Gastrocnemius medialis (tissue), 4 donors: ENCODE data around the gene RNASEH2B.

Experiments used
- POLR2A ChIP-seq, 2 donors: fragments of 450-650 bp; IDR thresholded peaks; one replicate each; pipeline ENCODE4 v1.6.1; 2017; ENCODE audit warnings: antibody characterized with exemption in 2 of 2, mild to moderate bottlenecking in 2 of 2, moderate library complexity in 2 of 2
- TF ChIP-seq, protein P1 (sequence below), 5 experiments: fragments of 450-650 bp in 3 of 5; fragments of 200-600 bp in 2 of 5; sonication (generic) in 2 of 5; IDR thresholded peaks in 4 of 5; conservative IDR thresholded peaks in 1 of 5; 1 replicate in 4 of 5; 2 replicates in 1 of 5; pipeline ENCODE4 v1.5.1; 2016 to 2019; ENCODE audit warnings: antibody characterized with exemption in 5 of 5, mild to moderate bottlenecking in 3 of 5, moderate library complexity in 3 of 5

DNA sequence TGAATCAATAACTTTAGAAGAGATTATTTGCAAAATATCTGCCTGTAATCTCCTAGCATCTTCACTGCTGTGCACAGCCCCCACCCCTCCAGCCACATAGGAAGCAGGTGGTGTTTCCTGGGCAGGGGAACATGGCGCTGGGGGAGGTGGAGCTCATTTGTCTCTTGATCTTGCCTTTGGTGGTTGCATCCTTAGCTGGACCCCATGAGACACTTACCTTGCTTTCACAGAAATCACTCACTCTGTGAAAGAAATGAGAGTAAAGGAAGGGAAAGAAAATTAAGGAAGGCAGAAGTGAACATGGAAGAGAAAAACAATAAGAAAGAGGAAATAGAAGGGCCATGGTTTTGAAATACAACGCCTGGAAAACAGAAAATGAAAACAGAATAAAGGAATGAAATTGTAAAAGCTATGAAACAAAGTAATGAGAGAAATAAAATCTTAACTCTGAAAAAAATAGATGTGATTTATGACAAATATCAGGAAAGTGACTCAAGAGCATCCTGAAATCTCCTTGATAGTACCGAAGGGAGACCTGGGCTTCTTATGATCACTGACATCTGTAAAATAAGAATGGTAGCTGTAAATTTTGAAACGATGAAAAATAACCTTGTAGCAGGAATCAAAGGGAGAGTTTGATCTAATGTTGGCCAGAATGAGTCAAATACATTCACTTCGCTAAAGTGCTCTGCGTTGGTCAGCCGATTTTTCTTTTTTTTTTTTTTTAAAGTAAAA lies 17.2 kb upstream of the RNASEH2B start:
- TF ChIP-seq POLR2A (IDR thresholded peaks at IDR 0.05), result no peak
- TF ChIP-seq, protein P1, sequence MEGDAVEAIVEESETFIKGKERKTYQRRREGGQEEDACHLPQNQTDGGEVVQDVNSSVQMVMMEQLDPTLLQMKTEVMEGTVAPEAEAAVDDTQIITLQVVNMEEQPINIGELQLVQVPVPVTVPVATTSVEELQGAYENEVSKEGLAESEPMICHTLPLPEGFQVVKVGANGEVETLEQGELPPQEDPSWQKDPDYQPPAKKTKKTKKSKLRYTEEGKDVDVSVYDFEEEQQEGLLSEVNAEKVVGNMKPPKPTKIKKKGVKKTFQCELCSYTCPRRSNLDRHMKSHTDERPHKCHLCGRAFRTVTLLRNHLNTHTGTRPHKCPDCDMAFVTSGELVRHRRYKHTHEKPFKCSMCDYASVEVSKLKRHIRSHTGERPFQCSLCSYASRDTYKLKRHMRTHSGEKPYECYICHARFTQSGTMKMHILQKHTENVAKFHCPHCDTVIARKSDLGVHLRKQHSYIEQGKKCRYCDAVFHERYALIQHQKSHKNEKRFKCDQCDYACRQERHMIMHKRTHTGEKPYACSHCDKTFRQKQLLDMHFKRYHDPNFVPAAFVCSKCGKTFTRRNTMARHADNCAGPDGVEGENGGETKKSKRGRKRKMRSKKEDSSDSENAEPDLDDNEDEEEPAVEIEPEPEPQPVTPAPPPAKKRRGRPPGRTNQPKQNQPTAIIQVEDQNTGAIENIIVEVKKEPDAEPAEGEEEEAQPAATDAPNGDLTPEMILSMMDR (IDR thresholded peaks at IDR 0.05 in 4 of 5, conservative IDR thresholded peaks at IDR 0.05 in 1 of 5), result no peak
